Fibroblast of villous mesenchyme (primary cell): ENCODE measurements around the gene FBXL15. TPM values are rescaled to one million over a fixed set of nuclear protein-coding genes. Genes with fewer than 3 reads are reported as not detected.

ENCODE experiments used
- DNase-seq: peaks from one replicate; pipeline ENCODE4 v3.0.0-alpha.2; 2010; ENCODE audit warnings: low read depth
- H3K4me3 ChIP-seq: 2 replicates; pipeline ENCODE4 v1.5.1; 2011; ENCODE audit warnings: low read depth, mild to moderate bottlenecking, low read length
- total RNA-seq: library from RNA; depleted of rRNA; stranded (reverse); fragments of >200 nt; gene quantifications from 2 replicates; pipeline ENCODE4 v1.2.3, GENCODE V29; 2012
- TF ChIP-seq, protein P1 (sequence below): IDR thresholded peaks from 2 replicates; pipeline ENCODE4 v1.5.1; 2012; ENCODE audit warnings: low read depth, mild to moderate bottlenecking, low read length; ENCODE audit not compliant: insufficient read depth

FBXL15 gene
- total RNA-seq, 1 donor, result 4.3 TPM

DNA sequence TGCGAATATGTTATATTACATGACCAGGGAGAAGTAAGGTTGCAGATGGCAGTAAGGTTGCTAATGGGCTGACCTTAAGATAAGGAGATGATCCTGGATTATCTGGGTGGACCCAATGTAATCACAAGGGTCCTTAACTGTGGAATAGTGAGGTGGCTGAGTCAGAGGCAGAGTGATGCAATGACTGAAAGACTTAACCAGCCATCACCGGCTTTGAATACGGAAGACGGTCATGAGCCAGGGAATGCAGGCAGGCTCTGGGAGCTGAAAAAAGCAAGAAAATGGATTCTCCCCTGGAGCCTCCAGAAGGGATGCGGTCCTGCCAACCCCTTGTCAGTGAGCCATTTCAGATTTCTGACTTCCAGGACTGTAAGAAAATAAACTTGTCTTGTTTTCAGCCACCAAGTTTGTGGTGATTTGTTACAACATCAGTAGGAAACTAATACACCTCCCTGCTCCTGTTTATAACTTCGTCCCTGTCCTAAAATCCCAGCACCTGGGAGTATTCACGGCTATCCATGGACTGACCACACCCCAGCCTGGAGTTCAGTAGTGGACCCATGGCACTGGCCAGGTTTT is 35.3 kb downstream of the FBXL15 start:
- H3K4me3 ChIP-seq, result no peak overlapping the region
- TF ChIP-seq, protein P1, sequence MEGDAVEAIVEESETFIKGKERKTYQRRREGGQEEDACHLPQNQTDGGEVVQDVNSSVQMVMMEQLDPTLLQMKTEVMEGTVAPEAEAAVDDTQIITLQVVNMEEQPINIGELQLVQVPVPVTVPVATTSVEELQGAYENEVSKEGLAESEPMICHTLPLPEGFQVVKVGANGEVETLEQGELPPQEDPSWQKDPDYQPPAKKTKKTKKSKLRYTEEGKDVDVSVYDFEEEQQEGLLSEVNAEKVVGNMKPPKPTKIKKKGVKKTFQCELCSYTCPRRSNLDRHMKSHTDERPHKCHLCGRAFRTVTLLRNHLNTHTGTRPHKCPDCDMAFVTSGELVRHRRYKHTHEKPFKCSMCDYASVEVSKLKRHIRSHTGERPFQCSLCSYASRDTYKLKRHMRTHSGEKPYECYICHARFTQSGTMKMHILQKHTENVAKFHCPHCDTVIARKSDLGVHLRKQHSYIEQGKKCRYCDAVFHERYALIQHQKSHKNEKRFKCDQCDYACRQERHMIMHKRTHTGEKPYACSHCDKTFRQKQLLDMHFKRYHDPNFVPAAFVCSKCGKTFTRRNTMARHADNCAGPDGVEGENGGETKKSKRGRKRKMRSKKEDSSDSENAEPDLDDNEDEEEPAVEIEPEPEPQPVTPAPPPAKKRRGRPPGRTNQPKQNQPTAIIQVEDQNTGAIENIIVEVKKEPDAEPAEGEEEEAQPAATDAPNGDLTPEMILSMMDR, result no peak
- peak; percentile 98 for DNase-seq

DNA sequence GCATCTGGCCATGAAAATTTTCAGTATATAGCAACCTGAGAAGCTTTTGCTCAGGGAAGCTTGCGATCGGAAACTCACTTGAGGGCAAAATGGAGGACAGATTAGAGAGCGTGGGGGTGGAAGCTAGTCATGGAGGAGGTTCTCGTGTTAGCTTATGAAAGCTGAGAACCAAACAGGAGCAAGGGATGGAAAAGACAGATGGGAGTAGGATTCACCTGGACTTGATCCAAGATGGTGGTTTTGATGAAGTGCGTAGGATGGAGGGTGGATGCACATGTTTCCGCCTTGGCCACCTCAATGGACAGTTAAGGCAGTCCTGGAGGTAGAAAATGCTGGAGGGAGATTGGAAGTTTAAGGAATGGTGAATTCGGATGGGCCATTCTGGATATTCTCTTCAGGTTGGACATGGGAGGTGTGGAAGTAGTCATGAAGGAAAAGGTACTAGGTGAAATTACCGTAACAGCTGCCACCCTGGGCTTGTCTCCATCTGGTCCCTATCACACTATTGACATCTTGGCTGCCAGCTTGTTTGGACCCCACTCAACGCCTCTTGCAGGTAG is 37.0 kb downstream of the FBXL15 start:
- no peak for DNase-seq
- H3K4me3 ChIP-seq, result no peak overlapping the region
- TF ChIP-seq, protein P1, result no peak

DNA sequence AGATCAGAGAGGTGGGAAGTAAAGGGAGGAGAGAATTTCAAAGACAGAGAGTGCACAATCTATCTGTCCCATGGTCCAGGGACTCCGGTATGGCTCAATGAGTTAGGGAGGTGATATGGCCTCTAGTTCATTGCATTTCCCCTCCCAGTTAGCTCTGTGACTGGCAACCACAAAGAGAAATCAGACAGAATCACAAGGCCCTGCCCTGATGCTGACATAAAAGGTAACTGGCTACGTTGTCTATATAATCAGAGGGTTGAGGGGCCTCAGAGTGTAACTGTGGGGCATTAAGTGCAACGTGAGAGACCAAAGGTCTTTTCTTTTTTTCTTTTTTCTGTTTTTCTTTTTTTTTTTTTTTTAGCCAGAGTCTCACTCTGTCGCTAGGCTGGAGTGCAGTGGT is 38.0 kb downstream of the FBXL15 start:
- TF ChIP-seq, protein P1, result no peak
- DNase-seq, result no peak
- H3K4me3 ChIP-seq, result no peak overlapping the region

DNA sequence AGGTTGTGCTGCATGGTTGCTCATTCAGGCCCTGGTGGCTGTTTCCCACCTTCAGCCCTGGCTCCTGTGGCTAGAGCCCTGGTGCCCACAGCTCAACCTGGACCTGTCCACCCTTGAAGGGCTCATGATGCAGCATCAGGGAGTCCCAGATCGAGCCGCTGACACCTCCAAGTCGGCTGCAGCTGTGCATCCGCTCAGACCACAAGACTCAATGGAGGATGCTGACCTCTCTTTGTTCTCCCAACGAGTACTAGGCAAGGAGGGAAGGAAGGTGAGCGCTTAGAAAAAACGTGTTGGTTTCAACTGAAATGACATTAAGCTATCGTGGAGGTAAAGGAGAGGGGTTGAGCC is 40.2 kb downstream of the FBXL15 start:
- peak overlapping the region; percentile 66 for H3K4me3 ChIP-seq
- no peak for DNase-seq
- TF ChIP-seq, protein P1, result no peak

DNA sequence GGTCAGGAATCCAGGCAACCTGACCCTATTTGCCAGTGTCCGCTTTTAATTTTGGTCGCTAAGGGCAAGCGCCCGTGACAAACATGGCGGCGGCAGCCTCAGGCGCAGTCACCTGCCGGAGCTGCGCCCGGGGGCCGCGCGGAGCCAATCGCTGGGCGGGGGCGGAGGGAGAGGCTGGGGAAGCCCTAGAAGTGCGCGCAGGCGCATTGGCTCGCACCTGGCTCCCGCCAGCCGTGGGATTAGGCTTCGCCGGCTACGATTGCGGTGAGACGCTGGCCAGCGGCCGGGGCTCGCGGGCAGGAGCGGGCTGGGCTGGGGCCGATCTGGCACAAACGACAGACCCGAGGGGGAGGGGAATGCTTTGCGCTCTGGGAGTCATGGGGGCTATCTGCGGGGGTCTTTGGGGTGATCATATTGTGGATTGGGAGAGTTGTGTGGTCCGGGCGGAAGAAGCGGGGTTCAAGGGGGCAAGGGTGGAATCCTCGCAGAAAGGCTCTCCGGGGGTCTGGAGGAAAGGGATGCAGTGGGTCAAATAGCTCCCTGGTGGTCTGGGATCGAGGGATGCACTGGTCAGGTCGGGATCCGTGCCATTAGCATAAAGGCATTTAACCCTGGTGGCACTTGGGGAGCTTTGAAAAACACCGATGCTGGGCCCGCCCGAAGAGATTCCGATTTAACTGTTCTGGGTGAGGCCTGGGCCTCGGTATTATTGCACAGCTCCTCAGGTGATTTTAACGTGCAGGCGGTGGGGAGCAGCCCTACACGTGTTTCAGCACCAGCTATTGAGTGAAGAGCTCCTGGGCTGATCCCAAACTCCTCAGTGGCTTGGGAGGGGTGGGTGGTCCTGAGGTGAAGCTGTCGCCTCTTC is 40.8 kb downstream of the FBXL15 start:
- TF ChIP-seq, protein P1, result no peak
- peak; percentile 77 for DNase-seq
- H3K4me3 ChIP-seq, result peak overlapping the region; percentile 66

DNA sequence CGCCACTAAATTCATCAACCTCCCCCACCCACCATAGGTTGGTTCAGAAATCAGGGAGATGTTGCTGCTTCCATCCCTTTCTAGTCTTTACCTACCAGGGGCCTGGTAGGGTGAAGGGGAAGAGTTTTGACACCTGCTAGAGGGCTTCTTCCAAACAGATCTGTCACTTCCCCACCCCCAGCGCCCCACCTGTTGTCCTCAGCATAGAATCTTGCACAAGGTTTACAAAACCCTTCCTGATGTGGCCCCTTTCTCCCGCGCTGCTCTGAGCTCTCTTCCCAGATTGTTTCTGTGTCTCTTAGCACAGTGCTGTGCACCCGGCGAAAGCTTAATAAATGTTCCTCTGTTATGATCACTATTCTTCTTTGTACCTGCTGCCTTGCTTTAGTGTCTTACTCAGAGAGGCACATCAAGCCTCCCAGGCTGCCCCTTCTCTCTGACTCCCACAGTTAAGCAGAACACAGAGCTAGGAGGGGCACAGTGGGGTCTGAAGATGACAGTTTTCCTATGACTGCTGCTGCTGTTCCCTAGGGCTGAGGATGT is 41.9 kb downstream of the FBXL15 start:
- no peak for DNase-seq
- TF ChIP-seq, protein P1, result no peak
- H3K4me3 ChIP-seq, result no peak overlapping the region
